ENCODE data around the gene DAPK1.

Gene DAPK1

DNA sequence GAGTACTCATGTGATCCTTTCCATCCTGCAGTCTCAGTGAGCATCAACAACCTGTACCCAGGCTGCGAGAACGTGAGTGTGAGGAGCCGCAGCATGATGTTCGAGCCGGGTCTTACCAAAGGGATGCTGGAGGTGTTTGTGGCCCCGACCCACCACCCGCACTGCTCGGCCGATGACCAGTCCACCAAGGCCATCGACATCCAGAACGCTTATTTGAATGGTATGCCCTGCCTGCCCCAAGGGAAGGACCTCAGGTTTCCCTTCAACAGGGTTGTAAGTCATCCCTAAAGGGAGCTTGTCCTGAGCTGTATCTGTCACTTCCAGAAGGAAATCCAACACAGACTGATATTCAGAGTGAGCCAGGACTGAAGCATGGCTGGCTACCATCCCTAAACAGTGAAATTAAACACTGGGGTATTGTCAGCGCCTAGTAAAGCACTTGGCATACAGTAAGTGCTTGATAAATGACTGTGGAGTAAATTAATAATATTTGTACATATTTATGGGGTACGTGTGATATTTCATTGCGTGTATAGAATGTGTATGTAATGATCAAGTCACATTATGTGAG is 188.9 kb downstream of the DAPK1 start:
- no peak for DNase-seq (ENCODE audit: low read depth, low spot score)
- TF ChIP-seq, protein P1, sequence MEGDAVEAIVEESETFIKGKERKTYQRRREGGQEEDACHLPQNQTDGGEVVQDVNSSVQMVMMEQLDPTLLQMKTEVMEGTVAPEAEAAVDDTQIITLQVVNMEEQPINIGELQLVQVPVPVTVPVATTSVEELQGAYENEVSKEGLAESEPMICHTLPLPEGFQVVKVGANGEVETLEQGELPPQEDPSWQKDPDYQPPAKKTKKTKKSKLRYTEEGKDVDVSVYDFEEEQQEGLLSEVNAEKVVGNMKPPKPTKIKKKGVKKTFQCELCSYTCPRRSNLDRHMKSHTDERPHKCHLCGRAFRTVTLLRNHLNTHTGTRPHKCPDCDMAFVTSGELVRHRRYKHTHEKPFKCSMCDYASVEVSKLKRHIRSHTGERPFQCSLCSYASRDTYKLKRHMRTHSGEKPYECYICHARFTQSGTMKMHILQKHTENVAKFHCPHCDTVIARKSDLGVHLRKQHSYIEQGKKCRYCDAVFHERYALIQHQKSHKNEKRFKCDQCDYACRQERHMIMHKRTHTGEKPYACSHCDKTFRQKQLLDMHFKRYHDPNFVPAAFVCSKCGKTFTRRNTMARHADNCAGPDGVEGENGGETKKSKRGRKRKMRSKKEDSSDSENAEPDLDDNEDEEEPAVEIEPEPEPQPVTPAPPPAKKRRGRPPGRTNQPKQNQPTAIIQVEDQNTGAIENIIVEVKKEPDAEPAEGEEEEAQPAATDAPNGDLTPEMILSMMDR (IDR thresholded peaks at IDR 0.05; ENCODE audit: low read depth, low read length), result no peak
- in situ Hi-C loops (cut with HindIII; ENCODE audit: low sequenced_read_pairs), result no loop called here
- no peak overlapping the region for H3K4me3 ChIP-seq (ENCODE audit: low read depth, low read length)

DNA sequence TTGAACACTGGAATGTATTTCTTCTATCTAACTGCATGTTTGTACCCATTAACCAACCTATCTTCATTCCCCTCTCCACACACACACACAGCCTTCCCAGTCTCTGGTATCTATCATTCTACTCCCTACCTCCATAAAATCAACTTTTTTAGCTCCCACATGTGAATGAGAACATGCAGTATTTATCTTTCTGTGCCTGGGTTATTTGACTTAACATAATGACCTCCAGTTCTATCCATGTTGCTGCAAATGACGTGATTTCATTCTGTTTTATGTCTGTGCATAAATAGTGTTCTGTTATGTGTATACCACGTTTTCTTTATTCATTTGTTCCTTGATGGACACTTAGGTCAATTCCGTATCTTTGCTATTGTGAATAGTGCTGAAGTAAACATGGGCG is 189.5 kb downstream of the DAPK1 start:
- H3K4me3 ChIP-seq (ENCODE audit: low read depth, low read length), result no peak overlapping the region
- no peak for DNase-seq (ENCODE audit: low read depth, low spot score)
- in situ Hi-C loops (cut with HindIII; ENCODE audit: low sequenced_read_pairs), result no loop called here
- TF ChIP-seq, protein P1 (IDR thresholded peaks at IDR 0.05; ENCODE audit: low read depth, low read length), result no peak

DNA sequence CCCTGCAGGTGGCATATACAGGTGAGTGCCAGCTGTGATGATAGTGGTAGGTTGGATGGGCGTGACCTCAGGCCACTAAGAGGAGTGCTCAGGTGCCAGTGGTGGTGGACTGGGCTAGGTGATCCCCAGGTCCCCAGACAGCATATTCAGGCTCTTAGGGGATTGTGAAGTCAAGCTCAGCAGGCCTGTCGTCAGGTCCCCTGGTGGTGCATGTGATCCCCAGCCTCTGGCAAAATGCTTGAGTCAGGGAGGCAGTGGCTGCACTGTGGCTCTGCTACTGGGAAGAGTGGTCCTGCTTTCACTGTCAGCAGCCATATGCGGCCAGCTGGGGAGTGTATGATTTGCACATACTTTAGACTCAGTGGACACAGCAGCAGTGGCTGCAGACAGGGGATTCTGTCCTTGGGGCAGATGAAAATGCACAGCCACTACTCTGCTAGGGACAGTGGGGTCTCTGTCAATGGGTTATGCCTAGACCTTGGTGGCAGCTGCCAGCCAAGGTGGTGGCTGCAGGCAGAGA is 196.6 kb downstream of the DAPK1 start:
- no peak for DNase-seq (ENCODE audit: low read depth, low spot score)
- in situ Hi-C loops (cut with HindIII; ENCODE audit: low sequenced_read_pairs), result no loop called here
- H3K4me3 ChIP-seq (ENCODE audit: low read depth, low read length), result no peak overlapping the region
- TF ChIP-seq, protein P1 (IDR thresholded peaks at IDR 0.05; ENCODE audit: low read depth, low read length), result no peak

DNA sequence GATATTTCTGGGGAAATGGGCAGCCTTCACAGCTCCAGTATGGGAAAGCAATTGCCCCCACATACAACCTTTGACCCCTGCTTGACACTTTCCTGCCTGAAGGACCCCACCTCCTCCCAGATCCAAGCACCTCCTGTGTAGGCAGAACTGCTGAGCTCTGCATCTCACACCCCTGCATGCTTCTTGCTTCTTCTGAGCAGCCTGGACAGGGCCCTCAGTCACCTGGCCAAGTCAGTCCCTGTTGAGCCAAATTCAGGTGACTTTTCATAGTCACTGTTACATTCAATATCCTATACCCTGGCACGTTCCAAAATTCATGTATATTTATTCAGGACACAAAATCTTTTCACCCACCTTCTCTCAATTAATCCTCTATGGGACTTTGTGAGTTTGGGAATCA is 197.9 kb downstream of the DAPK1 start:
- TF ChIP-seq, protein P1 (IDR thresholded peaks at IDR 0.05; ENCODE audit: low read depth, low read length), result no peak
- DNase-seq (ENCODE audit: low read depth, low spot score), result no peak
- in situ Hi-C loops (cut with HindIII; ENCODE audit: low sequenced_read_pairs), result no loop called here
- no peak overlapping the region for H3K4me3 ChIP-seq (ENCODE audit: low read depth, low read length)

DNA sequence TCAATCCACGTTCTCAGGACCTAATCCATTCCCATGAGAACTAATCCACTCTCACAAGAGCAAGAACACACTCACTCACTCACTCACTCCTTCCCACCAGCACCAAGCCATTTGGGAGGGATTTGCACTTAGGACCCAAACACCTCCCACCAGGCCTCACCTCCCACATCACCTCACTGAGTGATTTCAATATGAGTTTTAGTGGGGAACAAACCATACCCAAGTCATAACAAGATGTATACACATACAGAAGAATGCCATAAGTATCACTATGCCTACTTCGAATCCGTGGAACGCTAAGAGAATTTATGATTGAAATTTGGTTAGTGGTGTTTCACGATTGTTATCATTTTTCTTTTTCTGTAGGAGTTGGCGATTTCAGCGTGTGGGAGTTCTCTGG is 199.0 kb downstream of the DAPK1 start:
- in situ Hi-C loops (cut with HindIII; ENCODE audit: low sequenced_read_pairs), result no loop called here
- TF ChIP-seq, protein P1 (IDR thresholded peaks at IDR 0.05; ENCODE audit: low read depth, low read length), result no peak
- no peak for DNase-seq (ENCODE audit: low read depth, low spot score)
- H3K4me3 ChIP-seq (ENCODE audit: low read depth, low read length), result no peak overlapping the region

DNA sequence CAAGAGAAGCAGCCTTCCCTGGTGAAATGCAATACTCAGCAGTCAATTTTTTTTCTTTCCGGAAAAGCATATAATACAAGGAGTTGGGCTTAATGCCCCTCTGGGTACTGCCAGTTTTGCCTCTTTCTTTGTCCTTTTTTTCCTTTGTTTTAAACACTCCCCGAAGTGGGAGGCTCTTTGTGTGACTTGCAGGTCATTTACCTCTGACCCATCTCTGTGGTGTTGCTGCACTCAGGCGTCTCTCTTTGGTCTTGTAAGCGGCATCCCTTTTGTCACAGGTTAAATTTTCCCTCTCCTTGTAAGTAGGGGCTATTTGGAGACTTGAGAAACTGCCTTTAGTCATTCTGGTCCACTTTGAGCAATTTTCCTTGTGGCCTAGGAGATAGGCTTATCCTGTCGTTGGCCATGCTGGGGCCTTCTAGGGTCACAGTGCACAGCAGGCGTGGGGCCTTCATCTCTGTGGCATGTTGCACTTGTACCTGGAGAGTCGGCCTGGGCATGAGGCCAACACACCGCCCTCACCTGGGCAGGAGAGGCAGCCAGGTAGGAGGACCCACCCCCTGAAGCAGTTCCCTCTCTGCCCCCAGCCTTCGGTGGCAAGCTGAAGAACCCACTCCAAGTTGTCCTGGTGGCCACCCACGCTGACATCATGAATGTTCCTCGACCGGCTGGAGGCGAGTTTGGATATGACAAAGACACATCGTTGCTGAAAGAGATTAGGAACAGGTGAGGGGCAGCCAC is 200.6 kb downstream of the DAPK1 start:
- no peak overlapping the region for H3K4me3 ChIP-seq (ENCODE audit: low read depth, low read length)
- in situ Hi-C loops (cut with HindIII; ENCODE audit: low sequenced_read_pairs), result no loop called here
- TF ChIP-seq, protein P1 (IDR thresholded peaks at IDR 0.05; ENCODE audit: low read depth, low read length), result no peak
- DNase-seq (ENCODE audit: low read depth, low spot score), result no peak
